Measurements from ENCODE around the gene FGF12.

Gene FGF12

DNA sequence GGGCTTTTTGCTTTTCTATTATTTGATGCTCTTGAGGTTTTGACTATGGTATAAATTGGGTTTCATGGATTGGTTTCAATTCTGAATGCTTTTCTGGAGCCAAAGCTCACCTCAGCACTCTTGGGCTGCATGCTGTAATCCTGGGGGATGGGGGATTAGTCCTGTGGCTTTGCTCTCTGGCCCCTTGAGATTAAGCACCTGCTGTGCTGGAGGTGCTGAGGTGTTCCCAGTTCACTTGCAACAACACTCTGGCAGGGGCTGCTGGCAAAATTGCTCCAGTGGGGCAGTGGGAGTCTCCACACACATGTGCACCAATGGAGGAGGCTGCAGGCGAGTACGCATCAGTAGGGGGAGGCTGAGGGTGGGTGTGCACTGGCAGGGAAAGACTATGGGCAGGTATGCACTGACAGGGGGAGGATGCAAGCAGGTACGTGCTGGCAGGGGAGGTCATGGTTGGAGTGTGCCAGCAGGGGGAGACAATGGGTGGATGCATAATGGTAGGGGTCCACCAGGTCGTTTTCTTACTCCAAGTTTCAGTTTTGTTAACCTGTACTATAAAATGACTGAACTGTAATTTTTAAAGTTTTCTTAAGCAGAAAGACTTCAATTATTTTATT is 489.2 kb downstream of the FGF12 start:
- in situ Hi-C loops (cut with MboI; ENCODE audit: low pct_unique_long_range_greater_than_20kb, low sequenced_read_pairs, unreplicated experiment): no loop called here
- TF ChIP-seq, protein P1, sequence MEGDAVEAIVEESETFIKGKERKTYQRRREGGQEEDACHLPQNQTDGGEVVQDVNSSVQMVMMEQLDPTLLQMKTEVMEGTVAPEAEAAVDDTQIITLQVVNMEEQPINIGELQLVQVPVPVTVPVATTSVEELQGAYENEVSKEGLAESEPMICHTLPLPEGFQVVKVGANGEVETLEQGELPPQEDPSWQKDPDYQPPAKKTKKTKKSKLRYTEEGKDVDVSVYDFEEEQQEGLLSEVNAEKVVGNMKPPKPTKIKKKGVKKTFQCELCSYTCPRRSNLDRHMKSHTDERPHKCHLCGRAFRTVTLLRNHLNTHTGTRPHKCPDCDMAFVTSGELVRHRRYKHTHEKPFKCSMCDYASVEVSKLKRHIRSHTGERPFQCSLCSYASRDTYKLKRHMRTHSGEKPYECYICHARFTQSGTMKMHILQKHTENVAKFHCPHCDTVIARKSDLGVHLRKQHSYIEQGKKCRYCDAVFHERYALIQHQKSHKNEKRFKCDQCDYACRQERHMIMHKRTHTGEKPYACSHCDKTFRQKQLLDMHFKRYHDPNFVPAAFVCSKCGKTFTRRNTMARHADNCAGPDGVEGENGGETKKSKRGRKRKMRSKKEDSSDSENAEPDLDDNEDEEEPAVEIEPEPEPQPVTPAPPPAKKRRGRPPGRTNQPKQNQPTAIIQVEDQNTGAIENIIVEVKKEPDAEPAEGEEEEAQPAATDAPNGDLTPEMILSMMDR (IDR thresholded peaks at IDR 0.05; ENCODE audit: extremely low read depth, insufficient read depth, missing control alignments): peak; percentile 11
- DNase-seq (ENCODE audit: low spot score): no peak

DNA sequence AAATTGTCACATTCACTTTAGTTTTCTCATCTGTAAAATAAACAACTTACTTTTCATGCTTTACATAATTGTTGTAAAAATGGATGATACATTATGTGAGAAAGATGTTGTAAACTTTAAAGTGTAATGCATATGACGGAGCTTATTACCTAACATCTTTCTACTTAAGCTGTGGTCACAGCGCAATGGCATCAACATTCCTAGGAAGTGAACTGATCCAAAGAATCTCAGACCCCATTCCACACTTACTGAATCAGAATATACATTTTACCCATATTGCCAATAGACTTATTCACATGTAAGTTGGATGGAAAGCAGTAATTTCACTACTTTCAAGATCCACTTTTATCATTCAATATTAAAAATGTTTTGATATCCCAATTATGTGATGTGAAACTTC is 497.5 kb downstream of the FGF12 start:
- DNase-seq (ENCODE audit: low spot score): no peak
- in situ Hi-C loops (cut with MboI; ENCODE audit: low pct_unique_long_range_greater_than_20kb, low sequenced_read_pairs, unreplicated experiment): no loop called here
- TF ChIP-seq, protein P1 (IDR thresholded peaks at IDR 0.05; ENCODE audit: extremely low read depth, insufficient read depth, missing control alignments): no peak

DNA sequence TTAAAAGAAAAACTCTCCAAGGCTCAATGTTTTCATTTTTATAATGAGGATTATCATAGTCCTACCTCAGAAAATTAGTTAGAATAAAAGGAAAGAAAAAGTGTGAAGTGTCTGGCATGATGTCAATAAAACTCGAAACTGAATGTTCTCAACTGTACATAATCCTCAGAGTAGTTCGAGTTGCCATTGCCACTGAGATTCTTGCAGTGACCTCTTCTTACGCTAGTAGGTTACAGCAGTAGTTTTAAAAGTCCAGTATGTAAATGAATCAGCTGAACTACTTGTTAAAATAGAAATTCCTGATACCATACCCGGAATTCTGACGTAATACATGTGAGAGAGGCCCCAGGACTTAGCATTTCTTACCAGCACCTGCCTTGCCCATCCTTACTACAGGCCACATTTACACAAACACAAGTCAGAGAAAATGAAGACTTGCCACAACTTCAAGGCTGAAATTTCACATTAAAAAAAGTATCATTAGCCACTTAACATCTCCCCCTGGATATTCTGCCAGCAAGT is 502.6 kb downstream of the FGF12 start:
- in situ Hi-C loops (cut with MboI; ENCODE audit: low pct_unique_long_range_greater_than_20kb, low sequenced_read_pairs, unreplicated experiment): loop anchor here (25.0 kb wide), 1 partner anchor 812 kb away; no protein-coding TSS in a partner anchor
- no peak for DNase-seq (ENCODE audit: low spot score)
- TF ChIP-seq, protein P1 (IDR thresholded peaks at IDR 0.05; ENCODE audit: extremely low read depth, insufficient read depth, missing control alignments): no peak

DNA sequence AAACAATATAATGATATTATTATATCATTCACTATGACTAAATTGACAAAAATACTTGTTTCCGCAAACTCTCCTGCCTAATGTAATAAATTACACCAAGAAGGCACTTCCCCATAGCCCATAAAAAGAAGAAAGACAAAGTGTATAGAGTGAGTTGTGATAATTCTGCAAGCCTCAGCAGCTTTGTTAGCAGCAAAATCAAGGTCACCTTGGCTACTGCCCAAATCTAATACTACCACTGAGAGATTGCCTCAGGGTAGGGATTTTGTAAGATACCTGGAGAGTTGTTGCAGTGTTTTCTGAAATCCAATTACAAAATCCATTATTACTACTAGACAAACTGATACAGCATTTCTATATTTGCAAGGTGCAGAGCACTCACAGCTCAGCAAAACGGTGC is 503.5 kb downstream of the FGF12 start:
- TF ChIP-seq, protein P1 (IDR thresholded peaks at IDR 0.05; ENCODE audit: extremely low read depth, insufficient read depth, missing control alignments): no peak
- in situ Hi-C loops (cut with MboI; ENCODE audit: low pct_unique_long_range_greater_than_20kb, low sequenced_read_pairs, unreplicated experiment): loop anchor here (25.0 kb wide), 1 partner anchor 812 kb away; no protein-coding TSS in a partner anchor
- DNase-seq (ENCODE audit: low spot score): no peak

DNA sequence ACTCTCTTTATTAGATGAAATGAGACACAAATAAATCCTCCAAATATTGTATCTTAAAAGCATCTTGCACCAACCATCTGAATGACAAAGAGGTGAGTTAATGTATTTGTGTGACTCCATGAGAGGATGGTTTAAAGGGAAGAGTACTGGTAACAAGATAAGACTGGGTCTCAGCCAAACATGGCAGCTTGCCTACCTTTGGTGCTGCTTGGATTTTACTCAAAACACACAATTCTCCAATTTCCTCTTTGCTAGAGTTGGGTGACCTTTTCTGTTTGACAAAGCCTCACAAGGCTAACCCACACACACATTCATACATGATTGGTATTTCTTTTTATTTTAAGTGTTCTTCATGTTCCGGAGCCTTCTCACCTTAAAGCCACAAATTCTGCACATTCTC is 506.4 kb downstream of the FGF12 start:
- in situ Hi-C loops (cut with MboI; ENCODE audit: low pct_unique_long_range_greater_than_20kb, low sequenced_read_pairs, unreplicated experiment): loop anchor here (25.0 kb wide), 1 partner anchor 809 kb away; no protein-coding TSS in a partner anchor
- DNase-seq (ENCODE audit: low spot score): no peak
- TF ChIP-seq, protein P1 (IDR thresholded peaks at IDR 0.05; ENCODE audit: extremely low read depth, insufficient read depth, missing control alignments): no peak

DNA sequence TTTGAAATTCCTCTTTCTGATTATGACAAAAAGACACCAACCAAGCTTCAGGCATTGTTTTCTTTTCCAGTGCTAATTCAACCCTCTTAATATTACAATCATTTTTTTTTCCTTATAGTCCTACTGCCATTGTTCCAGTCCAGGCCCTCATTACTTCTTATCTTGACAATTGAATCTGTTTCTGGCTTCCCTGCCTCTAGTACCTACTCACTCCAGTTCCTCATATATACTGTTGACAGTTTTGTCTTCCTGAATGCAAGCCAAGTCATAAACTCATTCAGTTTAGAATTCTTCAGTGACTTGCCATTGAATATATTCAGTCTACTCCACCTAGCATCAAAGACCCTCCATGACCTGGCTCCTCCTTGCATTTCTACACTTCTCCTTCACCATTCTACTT is 507.4 kb downstream of the FGF12 start:
- in situ Hi-C loops (cut with MboI; ENCODE audit: low pct_unique_long_range_greater_than_20kb, low sequenced_read_pairs, unreplicated experiment): loop anchor here (25.0 kb wide), 1 partner anchor 808 kb away; no protein-coding TSS in a partner anchor
- TF ChIP-seq, protein P1 (IDR thresholded peaks at IDR 0.05; ENCODE audit: extremely low read depth, insufficient read depth, missing control alignments): no peak

More for the DNA sequence above, 507.4 kb downstream of the FGF12 start:
- no peak for DNase-seq (ENCODE audit: low spot score)

Data from GM13977 (cell line).